NCI-H2196 (cell line): ENCODE results near the gene LMF1.
"Not testable (repeated sequence)": the region's sequence is repeated elsewhere in the genome, so short reads cannot be mapped to it uniquely, and the experiment has no call there.

Experiments
- DNase-seq: peaks from one replicate; lab custom pipeline; 2025; ENCODE audit not compliant: unreplicated experiment; lab: John Stamatoyannopoulos, UW

The LMF1 gene

GRCh38 chr16:852451-853185 lies 118.2 kb downstream of the LMF1 start:
- no peak for DNase-seq

GRCh38 chr16:851871-852270 lies 118.9 kb downstream of the LMF1 start:
- no peak for DNase-seq

- no peak for DNase-seq
Observed at GRCh38 chr16:851209-851810, 119.5 kb downstream of the LMF1 start.

GRCh38 chr16:850668-851067 lies 120.1 kb downstream of the LMF1 start:
- DNase-seq, result no peak

GRCh38 chr16:848510-849253 lies 122.1 kb downstream of the LMF1 start:
- no peak for DNase-seq

GRCh38 chr16:847681-848445 lies 122.9 kb downstream of the LMF1 start:
- no peak for DNase-seq

GRCh38 chr16:847151-847550 lies 123.6 kb downstream of the LMF1 start:
- no peak for DNase-seq

- DNase-seq, result no peak
Observed at GRCh38 chr16:845351-845745, 125.4 kb downstream of the LMF1 start.

- DNase-seq, result no peak
Observed at GRCh38 chr16:844638-845350, 126.0 kb downstream of the LMF1 start.

- no peak for DNase-seq
Observed at GRCh38 chr16:843771-844170, 127.0 kb downstream of the LMF1 start.

GRCh38 chr16:842711-843560 lies 127.8 kb downstream of the LMF1 start:
- no peak for DNase-seq

GRCh38 chr16:842061-842476 lies 128.7 kb downstream of the LMF1 start:
- no peak for DNase-seq

- DNase-seq, result no peak
Observed at GRCh38 chr16:841455-842060, 129.2 kb downstream of the LMF1 start.

- no peak for DNase-seq
Observed at GRCh38 chr16:840561-841454, 130.0 kb downstream of the LMF1 start.

GRCh38 chr16:839643-840408 lies 131.0 kb downstream of the LMF1 start:
- no peak for DNase-seq

- DNase-seq, result no peak
Observed at GRCh38 chr16:838741-839140, 132.0 kb downstream of the LMF1 start.

- DNase-seq, result not testable (repeated sequence)
Observed at GRCh38 chr16:836822-837221, 134.0 kb downstream of the LMF1 start.

- no peak for DNase-seq
Observed at GRCh38 chr16:836221-836620, 134.6 kb downstream of the LMF1 start.
